OCI-LY7 (cell line): ENCODE measurements around the gene CBFA2T2.

Source experiments
- CTCF ChIP-seq: fragments of 200-600 bp; sonication (generic); conservative IDR thresholded peaks from 2 replicates; pipeline ENCODE4 v1.5.1; 2014; ENCODE audit warnings: mild to moderate bottlenecking, antibody characterized with exemption, low read length, moderate library complexity, mixed read lengths
- EZH2phosphoT487 ChIP-seq: fragments of 200-600 bp; sonication (generic); IDR thresholded peaks from 2 replicates; pipeline ENCODE4 v1.6.1; 2018; ENCODE audit warnings: low read depth, borderline replicate concordance, mild to moderate bottlenecking, mixed run types, antibody characterized with exemption, low read length, moderate library complexity, mixed read lengths

GRCh38 chr20:33576432-33577125 is 86.7 kb downstream of the CBFA2T2 start:
- peak; percentile 77 for TF ChIP-seq CTCF
- TF ChIP-seq EZH2phosphoT487: no peak
